ENCODE data around the gene EDRF1. TPM values are rescaled to one million over a fixed set of nuclear protein-coding genes. Genes with fewer than 3 reads are reported as not detected.
A peak's percentile ranks its signal among the peaks of the same experiment; 100 is the strongest.

The EDRF1 gene
- total RNA-seq, 1 experiment from 2014 or later: 24.1 TPM

DNA sequence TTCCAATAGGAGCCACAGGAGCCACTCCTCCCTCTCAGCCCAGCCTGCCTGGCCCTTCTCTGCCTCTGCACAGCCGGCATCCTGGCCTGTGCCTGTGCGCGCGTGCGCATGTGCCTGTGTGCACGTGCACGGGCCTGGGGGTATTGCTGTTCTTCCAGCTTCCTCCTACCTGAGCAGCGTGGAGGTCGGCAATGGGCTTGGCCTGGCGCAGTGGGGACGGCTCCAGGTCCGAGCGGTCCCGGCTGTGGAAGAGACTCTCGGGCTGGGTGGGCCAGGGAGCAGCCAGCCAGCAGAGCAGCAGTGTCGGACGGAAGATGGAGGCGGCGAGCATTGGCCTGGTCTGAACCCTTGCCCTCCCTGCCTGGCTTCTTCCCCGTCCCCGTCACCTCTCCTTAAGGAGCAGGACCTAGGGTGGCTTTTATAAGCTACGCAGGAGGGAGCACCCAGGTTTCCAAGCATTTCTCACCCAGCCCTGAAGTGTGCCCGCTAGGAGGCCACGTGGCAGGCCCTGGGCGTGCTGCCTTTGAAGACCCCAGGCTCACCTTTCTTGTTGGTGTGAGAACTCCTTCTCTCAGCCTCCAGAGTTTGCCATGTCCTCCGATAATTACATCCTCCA, 56.1 kb downstream of the EDRF1 start, which contains the start of gene MMP21:
TSS of gene MMP21 (minus strand) at position 331 of the 616 bp plus-strand sequence. CDS start at position 331, 0 bp downstream.
- peak within 1 kb of the TSS; percentile 7 for H3K27ac Mint-ChIP-seq (ENCODE audit: low read depth, unreplicated experiment)
- no peak within 1 kb of the TSS for H3K4me3 Mint-ChIP-seq (ENCODE audit: unreplicated experiment)
- intact Hi-C loops (cut with micrococcal nuclease): no loop called here
- ChIA-PET POLR2A (no interaction called here), CTCF (no interaction called here)
- no TSS peak for BruUV-seq (replicated peaks)
- peaks cover 31% of the 10 kb centered on the region for H3K27me3 Mint-ChIP-seq (ENCODE audit: insufficient read depth, unreplicated experiment)
- DNase-seq (ENCODE audit: unreplicated experiment): no peak
- peaks cover 6% of the 10 kb centered on the region for H3K4me1 Mint-ChIP-seq (ENCODE audit: insufficient read depth, unreplicated experiment)
- peaks cover 7% of the 10 kb centered on the region for H3K9me3 Mint-ChIP-seq (ENCODE audit: unreplicated experiment)
- TF ChIP-seq, protein P1, sequence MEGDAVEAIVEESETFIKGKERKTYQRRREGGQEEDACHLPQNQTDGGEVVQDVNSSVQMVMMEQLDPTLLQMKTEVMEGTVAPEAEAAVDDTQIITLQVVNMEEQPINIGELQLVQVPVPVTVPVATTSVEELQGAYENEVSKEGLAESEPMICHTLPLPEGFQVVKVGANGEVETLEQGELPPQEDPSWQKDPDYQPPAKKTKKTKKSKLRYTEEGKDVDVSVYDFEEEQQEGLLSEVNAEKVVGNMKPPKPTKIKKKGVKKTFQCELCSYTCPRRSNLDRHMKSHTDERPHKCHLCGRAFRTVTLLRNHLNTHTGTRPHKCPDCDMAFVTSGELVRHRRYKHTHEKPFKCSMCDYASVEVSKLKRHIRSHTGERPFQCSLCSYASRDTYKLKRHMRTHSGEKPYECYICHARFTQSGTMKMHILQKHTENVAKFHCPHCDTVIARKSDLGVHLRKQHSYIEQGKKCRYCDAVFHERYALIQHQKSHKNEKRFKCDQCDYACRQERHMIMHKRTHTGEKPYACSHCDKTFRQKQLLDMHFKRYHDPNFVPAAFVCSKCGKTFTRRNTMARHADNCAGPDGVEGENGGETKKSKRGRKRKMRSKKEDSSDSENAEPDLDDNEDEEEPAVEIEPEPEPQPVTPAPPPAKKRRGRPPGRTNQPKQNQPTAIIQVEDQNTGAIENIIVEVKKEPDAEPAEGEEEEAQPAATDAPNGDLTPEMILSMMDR (IDR thresholded peaks at IDR 0.05; ENCODE audit: unreplicated experiment): no peak
- no peaks in the 10 kb centered on the region for H3K36me3 Mint-ChIP-seq (ENCODE audit: insufficient read depth, unreplicated experiment)

DNA sequence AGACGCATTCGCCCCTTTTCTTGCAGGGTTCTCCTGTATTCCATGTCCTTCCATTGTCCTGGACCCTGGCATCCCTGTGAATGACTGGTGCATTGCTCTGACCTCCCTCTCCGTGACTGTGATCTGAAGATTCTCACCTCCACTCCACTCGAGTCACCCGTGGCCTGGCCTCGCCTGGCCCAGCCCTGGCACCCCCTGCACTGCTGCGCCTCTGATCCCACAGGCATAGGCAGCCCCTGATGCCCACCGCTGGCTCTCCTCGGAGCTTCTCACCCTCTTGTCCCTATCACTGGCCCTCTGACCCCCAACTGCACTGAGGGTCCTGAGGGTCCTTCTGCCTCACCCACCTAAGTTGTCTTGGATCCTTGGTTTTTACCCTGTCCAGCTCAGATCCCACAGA, 58.3 kb downstream of the EDRF1 start:
- intact Hi-C loops (cut with micrococcal nuclease): no loop called here
- TF ChIP-seq, protein P1 (IDR thresholded peaks at IDR 0.05; ENCODE audit: unreplicated experiment): no peak
- POLR2A ChIA-PET: no interaction called here
- H3K4me1 Mint-ChIP-seq (ENCODE audit: insufficient read depth, unreplicated experiment): peaks cover 6% of the 10 kb centered on the region
- peaks cover 7% of the 10 kb centered on the region for H3K9me3 Mint-ChIP-seq (ENCODE audit: unreplicated experiment)
- no TSS peak for BruUV-seq (replicated peaks)
- no peak overlapping the region for H3K27ac Mint-ChIP-seq (ENCODE audit: low read depth, unreplicated experiment)
- no peak for DNase-seq (ENCODE audit: unreplicated experiment)
- peaks cover 31% of the 10 kb centered on the region for H3K27me3 Mint-ChIP-seq (ENCODE audit: insufficient read depth, unreplicated experiment)
- no peaks in the 10 kb centered on the region for H3K36me3 Mint-ChIP-seq (ENCODE audit: insufficient read depth, unreplicated experiment)
- H3K4me3 Mint-ChIP-seq (ENCODE audit: unreplicated experiment): no peak overlapping the region
- CTCF ChIA-PET: no interaction called here

DNA sequence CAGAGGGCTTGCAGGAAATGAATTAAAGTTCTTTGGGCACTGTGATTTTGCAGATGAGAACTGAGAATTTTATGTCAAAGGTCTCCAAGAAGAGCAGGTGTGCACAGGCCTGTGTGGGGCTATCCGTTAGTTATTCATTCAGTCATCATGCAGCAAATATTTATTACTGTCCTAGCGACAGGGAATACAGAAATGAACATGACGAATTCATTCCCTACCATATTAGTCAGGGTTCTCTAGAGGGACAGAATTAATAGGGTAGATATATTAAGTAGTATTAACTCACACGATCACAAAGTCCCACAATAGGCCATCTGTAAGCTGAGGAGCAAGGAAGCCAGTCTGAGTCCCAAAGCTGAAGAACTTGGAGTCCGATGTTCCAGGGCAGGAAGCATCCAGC, 59.0 kb downstream of the EDRF1 start:
- POLR2A ChIA-PET: no interaction called here
- Mint-ChIP-seq H3K4me3 (ENCODE audit: unreplicated experiment) (no peak overlapping the region), H3K36me3 (ENCODE audit: insufficient read depth, unreplicated experiment) (no peaks in the 10 kb centered on the region), H3K27ac (ENCODE audit: low read depth, unreplicated experiment) (no peak overlapping the region), H3K27me3 (ENCODE audit: insufficient read depth, unreplicated experiment) (peaks cover 31% of the 10 kb centered on the region), H3K9me3 (ENCODE audit: unreplicated experiment) (peaks cover 7% of the 10 kb centered on the region), H3K4me1 (ENCODE audit: insufficient read depth, unreplicated experiment) (peaks cover 6% of the 10 kb centered on the region)
- CTCF ChIA-PET: no interaction called here
- TF ChIP-seq, protein P1 (IDR thresholded peaks at IDR 0.05; ENCODE audit: unreplicated experiment): no peak
- no TSS peak for BruUV-seq (replicated peaks)
- no peak for DNase-seq (ENCODE audit: unreplicated experiment)
- intact Hi-C loops (cut with micrococcal nuclease): no loop called here

DNA sequence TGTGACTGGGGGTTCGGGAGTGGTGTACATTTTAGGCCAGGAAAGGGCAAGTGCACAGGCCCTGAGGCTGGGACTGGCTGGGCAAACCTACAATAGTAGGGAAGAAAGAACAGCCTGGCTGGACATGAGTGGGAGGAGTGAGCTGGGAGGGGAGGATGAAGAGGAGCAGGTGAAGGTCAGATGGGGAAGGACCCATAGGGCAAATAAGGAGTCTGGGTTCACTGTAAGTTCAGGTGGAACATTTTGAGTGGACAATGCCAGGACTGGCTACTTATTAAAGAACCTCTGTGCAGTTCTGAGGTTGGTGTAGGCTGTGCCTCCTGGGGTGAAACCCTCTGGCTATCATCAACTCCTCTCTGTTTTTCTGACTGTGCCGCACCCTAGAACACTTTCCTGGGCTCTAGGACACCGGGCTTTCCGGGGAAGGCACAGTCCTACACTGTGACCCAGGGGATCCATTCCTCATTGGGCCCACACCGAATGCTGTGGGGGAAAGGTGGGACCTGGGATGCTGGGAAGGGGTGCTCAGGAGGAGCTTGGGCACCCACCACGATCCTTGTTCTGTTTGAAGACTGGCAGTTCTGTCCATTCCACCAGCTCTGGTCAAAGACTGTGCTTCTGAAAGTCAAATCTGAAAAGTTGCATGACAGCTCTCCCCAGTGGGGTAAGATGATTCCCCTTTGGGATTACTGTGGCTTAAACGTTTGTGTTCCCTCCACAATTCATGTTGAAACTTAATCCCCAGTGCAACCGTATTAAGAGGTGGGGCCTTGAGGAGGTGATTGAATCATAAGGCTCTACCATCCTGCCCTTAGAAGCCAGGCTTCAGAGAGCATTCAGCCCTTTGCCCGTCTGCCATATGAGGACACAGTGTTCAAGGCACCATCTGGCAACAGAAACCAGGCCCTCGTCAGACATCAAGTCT, 60.2 kb downstream of the EDRF1 start:
- Mint-ChIP-seq H3K27ac (ENCODE audit: low read depth, unreplicated experiment) (no peak overlapping the region), H3K4me3 (ENCODE audit: unreplicated experiment) (no peak overlapping the region), H3K9me3 (ENCODE audit: unreplicated experiment) (peaks cover under 1% of the 10 kb centered on the region), H3K4me1 (ENCODE audit: insufficient read depth, unreplicated experiment) (no peaks in the 10 kb centered on the region), H3K27me3 (ENCODE audit: insufficient read depth, unreplicated experiment) (peaks cover 22% of the 10 kb centered on the region), H3K36me3 (ENCODE audit: insufficient read depth, unreplicated experiment) (no peaks in the 10 kb centered on the region)
- TF ChIP-seq, protein P1 (IDR thresholded peaks at IDR 0.05; ENCODE audit: unreplicated experiment): no peak
- no TSS peak for BruUV-seq (replicated peaks)
- no peak for DNase-seq (ENCODE audit: unreplicated experiment)
- ChIA-PET POLR2A (no interaction called here), CTCF (no interaction called here)
- intact Hi-C loops (cut with micrococcal nuclease): no loop called here

Measured in MCF 10A (cell line).